K562 (cell line): ENCODE data around the gene NUP133. TPM values are rescaled to one million over a fixed set of nuclear protein-coding genes. Genes with fewer than 3 reads are reported as not detected.
A peak's percentile ranks its signal among the peaks of the same experiment; 100 is the strongest.

Experiments used
- CREB1 ChIP-seq, 2 experiments: sonication (generic) in 1 of 2; formaldehyde crosslinking in 1 of 2; IDR thresholded peaks; 2 replicates each; pipeline versions ENCODE4 v1.6.1 to v1.8.0; 2012 to 2022; ENCODE audit warnings: inconsistent platforms in 1 of 2, mild to moderate bottlenecking in 1 of 2, missing genetic modification reagents in 1 of 2, moderate library complexity in 1 of 2
- ELF4 ChIP-seq: fragments of 450-650 bp; formaldehyde crosslinking; IDR thresholded peaks from 2 replicates; pipeline ENCODE4 v1.4.0; 2022; ENCODE audit warnings: missing genetic modification characterization
- ESRRA ChIP-seq: fragments of 450-650 bp; IDR thresholded peaks from 2 replicates; pipeline ENCODE4 v1.6.1; 2014; ENCODE audit warnings: low read depth, mild to moderate bottlenecking, moderate library complexity, borderline replicate concordance
- KLF6 ChIP-seq: fragments of 250-450 bp; sonication (Bioruptor Pico); IDR thresholded peaks from 2 replicates; pipeline ENCODE4 v1.4.0; 2020; ENCODE audit warnings: mild to moderate bottlenecking, moderate library complexity, borderline replicate concordance
- MECOM ChIP-seq: fragments of 250-450 bp; sonication (Bioruptor Pico); IDR thresholded peaks from 2 replicates; pipeline ENCODE4 v1.8.0; 2022; ENCODE audit warnings: inconsistent platforms
- SMARCA4 ChIP-seq: fragments of 450-650 bp; IDR thresholded peaks from 2 replicates; pipeline ENCODE4 v1.6.1; 2016
- SOX6 ChIP-seq: fragments of 450-650 bp; IDR thresholded peaks from 2 replicates; pipeline ENCODE4 v1.6.1; 2014; ENCODE audit warnings: mild to moderate bottlenecking
- TAF1 ChIP-seq: IDR thresholded peaks from 2 replicates; pipeline ENCODE4 v1.6.1; 2011; ENCODE audit warnings: mild to moderate bottlenecking, low read length, moderate library complexity; ENCODE audit not compliant: insufficient read depth, control insufficient read depth, severe bottlenecking; ENCODE audit errors: extremely low read depth
- XRCC5 ChIP-seq: fragments of 200-400 bp; formaldehyde crosslinking; IDR thresholded peaks from 2 replicates; pipeline ENCODE4 v1.6.1; 2017; ENCODE audit warnings: low read depth, mild to moderate bottlenecking, low read length
- ZBED1 ChIP-seq: IDR thresholded peaks from 2 replicates; pipeline ENCODE4 v1.6.1; 2014
- ZNF239 ChIP-seq: fragments of 250-450 bp; sonication (Bioruptor Pico); IDR thresholded peaks from 2 replicates; pipeline ENCODE4 v1.4.0; 2020; ENCODE audit warnings: mild to moderate bottlenecking
- ZSCAN32 ChIP-seq: fragments of 450-650 bp; formaldehyde crosslinking; IDR thresholded peaks from 2 replicates; pipeline ENCODE4 v1.4.0; 2020; ENCODE audit warnings: mild to moderate bottlenecking, moderate library complexity
- polyA plus RNA-seq, 8 experiments: library from polyadenylated mRNA; depleted of rRNA in 4 of 8; stranded (reverse) in 5 of 8; unstranded in 3 of 8; fragments of >200 nt; fragmentation: Nextera tagmentation in 2 of 8; fragmentation: Illumina TruSeq in 1 of 8; extraction: Ambion mirVana in 2 of 8; extraction: Trizol in 1 of 8; gene quantifications; 2 replicates each; pipeline versions ENCODE4 v1.2.1 to v1.2.3, GENCODE V29; 2011 to 2014; ENCODE audit warnings: inconsistent platforms in 1 of 8, missing spikeins in 1 of 8
- total RNA-seq, 7 experiments: library from RNA; depleted of rRNA in 6 of 7; stranded (reverse); fragments of >200 nt in 6 of 7; fragmentation: Illumina TruSeq in 2 of 7; extraction: Trizol in 2 of 7; gene quantifications; 2 replicates each; pipeline versions ENCODE4 v1.2.1 to v1.2.3, GENCODE V29; 2011 to 2021; ENCODE audit warnings: low replicate concordance in 1 of 7
- TF ChIP-seq, protein P1 (sequence below): fragments of 450-650 bp; formaldehyde crosslinking; IDR thresholded peaks from 2 replicates; pipeline ENCODE4 v1.4.0; 2022; ENCODE audit warnings: mild to moderate bottlenecking, moderate library complexity
- TF ChIP-seq, protein P2 (sequence below): fragments of 250-450 bp; sonication (Bioruptor Pico); IDR thresholded peaks from 2 replicates; pipeline ENCODE4 v1.4.0; 2020; ENCODE audit warnings: mild to moderate bottlenecking
- TF ChIP-seq, protein P3 (sequence below): sonication (generic); IDR thresholded peaks from 2 replicates; pipeline ENCODE4 v1.6.1; 2016
- TF ChIP-seq, protein P4 (sequence below): fragments of 200-800 bp; sonication (Bioruptor generic); IDR thresholded peaks from 2 replicates; pipeline ENCODE4 v1.6.1; 2016; ENCODE audit warnings: missing genetic modification characterization, missing compliant biosample characterization
- TF ChIP-seq, protein P5 (sequence below): fragments of 250-450 bp; sonication (Bioruptor Pico); IDR thresholded peaks from 2 replicates; pipeline ENCODE4 v1.8.0; 2021; ENCODE audit warnings: moderate library complexity, mild to moderate bottlenecking, inconsistent platforms

NUP133 gene
- total and polyA plus RNA-seq, 9 of the 15 experiments (the other 6 are each of a cell fraction or from before 2014, with no cell fraction given): 21.7 to 85.1 (median 61.3) TPM

DNA sequence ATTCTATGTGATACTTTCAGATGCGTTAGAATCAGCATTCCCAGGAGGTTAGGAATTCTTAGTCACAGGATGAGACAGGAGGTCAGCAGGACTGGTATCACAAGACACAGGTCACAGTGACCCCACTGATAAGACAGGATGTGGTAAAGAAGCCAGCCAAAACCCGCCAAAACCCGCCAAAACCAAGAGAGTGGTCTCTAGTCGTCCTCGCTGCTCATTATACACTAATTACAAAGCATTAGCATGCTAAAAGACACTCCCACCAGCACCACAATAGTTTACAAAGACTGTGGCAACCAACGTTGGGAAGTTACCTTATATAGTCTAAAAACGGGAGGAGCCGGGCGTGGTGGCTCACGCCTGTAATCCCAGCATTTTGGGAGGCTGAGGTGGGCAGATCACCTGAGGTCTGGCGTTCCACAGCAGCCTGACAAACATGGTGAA lies 60.3 kb downstream of the NUP133 start (continued):
- TF ChIP-seq, protein P1, sequence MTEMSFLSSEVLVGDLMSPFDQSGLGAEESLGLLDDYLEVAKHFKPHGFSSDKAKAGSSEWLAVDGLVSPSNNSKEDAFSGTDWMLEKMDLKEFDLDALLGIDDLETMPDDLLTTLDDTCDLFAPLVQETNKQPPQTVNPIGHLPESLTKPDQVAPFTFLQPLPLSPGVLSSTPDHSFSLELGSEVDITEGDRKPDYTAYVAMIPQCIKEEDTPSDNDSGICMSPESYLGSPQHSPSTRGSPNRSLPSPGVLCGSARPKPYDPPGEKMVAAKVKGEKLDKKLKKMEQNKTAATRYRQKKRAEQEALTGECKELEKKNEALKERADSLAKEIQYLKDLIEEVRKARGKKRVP (CRISPR knock-in tag): no peak
- no peak for TF ChIP-seq ZBED1
- no peak for TF ChIP-seq CREB1 (IDR thresholded peaks at IDR 0.05)
- no peak for TF ChIP-seq CREB1 (CRISPR knock-in tag; IDR thresholded peaks at IDR 0.05)
- TF ChIP-seq, protein P2, sequence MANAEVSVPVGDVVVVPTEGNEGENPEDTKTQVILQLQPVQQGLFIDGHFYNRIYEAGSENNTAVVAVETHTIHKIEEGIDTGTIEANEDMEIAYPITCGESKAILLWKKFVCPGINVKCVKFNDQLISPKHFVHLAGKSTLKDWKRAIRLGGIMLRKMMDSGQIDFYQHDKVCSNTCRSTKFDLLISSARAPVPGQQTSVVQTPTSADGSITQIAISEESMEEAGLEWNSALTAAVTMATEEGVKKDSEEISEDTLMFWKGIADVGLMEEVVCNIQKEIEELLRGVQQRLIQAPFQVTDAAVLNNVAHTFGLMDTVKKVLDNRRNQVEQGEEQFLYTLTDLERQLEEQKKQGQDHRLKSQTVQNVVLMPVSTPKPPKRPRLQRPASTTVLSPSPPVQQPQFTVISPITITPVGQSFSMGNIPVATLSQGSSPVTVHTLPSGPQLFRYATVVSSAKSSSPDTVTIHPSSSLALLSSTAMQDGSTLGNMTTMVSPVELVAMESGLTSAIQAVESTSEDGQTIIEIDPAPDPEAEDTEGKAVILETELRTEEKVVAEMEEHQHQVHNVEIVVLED (CRISPR knock-in tag): no peak
- TF ChIP-seq ZSCAN32 (CRISPR knock-in tag): no peak
- peak; percentile 74 for TF ChIP-seq SOX6
- TF ChIP-seq, protein P3, sequence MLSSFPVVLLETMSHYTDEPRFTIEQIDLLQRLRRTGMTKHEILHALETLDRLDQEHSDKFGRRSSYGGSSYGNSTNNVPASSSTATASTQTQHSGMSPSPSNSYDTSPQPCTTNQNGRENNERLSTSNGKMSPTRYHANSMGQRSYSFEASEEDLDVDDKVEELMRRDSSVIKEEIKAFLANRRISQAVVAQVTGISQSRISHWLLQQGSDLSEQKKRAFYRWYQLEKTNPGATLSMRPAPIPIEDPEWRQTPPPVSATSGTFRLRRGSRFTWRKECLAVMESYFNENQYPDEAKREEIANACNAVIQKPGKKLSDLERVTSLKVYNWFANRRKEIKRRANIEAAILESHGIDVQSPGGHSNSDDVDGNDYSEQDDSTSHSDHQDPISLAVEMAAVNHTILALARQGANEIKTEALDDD: peak; percentile 74
- TF ChIP-seq, protein P4, sequence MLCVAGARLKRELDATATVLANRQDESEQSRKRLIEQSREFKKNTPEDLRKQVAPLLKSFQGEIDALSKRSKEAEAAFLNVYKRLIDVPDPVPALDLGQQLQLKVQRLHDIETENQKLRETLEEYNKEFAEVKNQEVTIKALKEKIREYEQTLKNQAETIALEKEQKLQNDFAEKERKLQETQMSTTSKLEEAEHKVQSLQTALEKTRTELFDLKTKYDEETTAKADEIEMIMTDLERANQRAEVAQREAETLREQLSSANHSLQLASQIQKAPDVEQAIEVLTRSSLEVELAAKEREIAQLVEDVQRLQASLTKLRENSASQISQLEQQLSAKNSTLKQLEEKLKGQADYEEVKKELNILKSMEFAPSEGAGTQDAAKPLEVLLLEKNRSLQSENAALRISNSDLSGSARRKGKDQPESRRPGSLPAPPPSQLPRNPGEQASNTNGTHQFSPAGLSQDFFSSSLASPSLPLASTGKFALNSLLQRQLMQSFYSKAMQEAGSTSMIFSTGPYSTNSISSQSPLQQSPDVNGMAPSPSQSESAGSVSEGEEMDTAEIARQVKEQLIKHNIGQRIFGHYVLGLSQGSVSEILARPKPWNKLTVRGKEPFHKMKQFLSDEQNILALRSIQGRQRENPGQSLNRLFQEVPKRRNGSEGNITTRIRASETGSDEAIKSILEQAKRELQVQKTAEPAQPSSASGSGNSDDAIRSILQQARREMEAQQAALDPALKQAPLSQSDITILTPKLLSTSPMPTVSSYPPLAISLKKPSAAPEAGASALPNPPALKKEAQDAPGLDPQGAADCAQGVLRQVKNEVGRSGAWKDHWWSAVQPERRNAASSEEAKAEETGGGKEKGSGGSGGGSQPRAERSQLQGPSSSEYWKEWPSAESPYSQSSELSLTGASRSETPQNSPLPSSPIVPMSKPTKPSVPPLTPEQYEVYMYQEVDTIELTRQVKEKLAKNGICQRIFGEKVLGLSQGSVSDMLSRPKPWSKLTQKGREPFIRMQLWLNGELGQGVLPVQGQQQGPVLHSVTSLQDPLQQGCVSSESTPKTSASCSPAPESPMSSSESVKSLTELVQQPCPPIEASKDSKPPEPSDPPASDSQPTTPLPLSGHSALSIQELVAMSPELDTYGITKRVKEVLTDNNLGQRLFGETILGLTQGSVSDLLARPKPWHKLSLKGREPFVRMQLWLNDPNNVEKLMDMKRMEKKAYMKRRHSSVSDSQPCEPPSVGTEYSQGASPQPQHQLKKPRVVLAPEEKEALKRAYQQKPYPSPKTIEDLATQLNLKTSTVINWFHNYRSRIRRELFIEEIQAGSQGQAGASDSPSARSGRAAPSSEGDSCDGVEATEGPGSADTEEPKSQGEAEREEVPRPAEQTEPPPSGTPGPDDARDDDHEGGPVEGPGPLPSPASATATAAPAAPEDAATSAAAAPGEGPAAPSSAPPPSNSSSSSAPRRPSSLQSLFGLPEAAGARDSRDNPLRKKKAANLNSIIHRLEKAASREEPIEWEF (CRISPR knock-in tag): 0 out of 2 replicates have a peak, but pooled peaks have one; percentile 51
- TF ChIP-seq, protein P5, sequence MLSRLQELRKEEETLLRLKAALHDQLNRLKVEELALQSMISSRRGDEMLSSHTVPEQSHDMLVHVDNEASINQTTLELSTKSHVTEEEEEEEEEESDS (CRISPR knock-in tag): no peak
- no peak for TF ChIP-seq ZNF239 (CRISPR knock-in tag)
- TF ChIP-seq TAF1: no peak
- no peak for TF ChIP-seq ELF4 (CRISPR knock-in tag)
- TF ChIP-seq XRCC5: no peak
- 0 out of 2 replicates have a peak, but pooled peaks have one; percentile 12 for TF ChIP-seq MECOM (CRISPR knock-in tag)
- no peak for TF ChIP-seq KLF6 (CRISPR knock-in tag)
- TF ChIP-seq SMARCA4: peak; percentile 84
- peak; percentile 96 for TF ChIP-seq ESRRA
